HG02943 (cell line): ENCODE results near the gene OOSP4A.
"Not testable (repeated sequence)": the region's sequence is repeated elsewhere in the genome, so short reads cannot be mapped to it uniquely, and the experiment has no call there.

Experiments
- ATAC-seq: cut with Tn5 transposase; IDR thresholded peaks from one replicate; pipeline ENCODE4 v1.9.1; 2021; ENCODE audit warnings: mild to moderate bottlenecking, low read depth, moderate library complexity; ENCODE audit not compliant: unreplicated experiment

Gene OOSP4A

DNA sequence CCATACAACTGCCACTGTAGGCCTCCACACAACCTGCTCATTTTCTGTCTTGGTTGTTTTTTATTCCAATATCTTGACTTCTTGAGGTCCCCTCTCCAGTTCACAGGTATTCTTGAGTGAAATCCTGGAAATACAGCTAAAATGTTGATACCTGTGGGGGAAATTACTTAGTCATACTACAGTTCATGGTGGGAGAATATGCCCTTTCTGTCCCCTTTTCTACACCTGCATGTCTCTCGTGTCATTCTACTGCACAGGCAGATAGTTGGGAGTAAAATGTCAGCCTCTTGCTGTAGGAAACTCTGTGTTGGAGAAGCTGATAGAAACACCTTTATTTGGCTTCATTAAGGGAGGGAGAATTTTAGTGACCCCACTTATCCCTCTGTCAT lies 4.6 kb downstream of the OOSP4A start:
- ATAC-seq, result no peak

DNA sequence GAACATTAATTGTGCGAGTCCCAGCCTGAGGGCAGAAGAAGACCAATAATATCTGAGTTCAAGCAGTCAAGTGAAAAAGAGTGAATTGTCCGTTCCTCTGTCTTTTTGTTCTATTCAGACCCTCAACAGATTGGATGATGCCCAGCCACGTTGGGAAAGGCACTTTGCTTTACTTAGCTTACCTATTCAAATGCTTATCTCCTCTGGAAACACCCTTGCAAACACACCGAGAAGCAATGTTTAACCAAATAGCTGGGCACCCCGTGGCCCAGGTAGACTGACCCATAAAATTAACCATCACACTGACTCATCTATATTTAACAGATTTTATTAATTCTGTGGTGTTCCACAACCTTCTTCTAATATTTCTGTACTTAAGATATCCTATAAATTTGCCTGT lies 9.3 kb downstream of the OOSP4A start:
- no peak for ATAC-seq

DNA sequence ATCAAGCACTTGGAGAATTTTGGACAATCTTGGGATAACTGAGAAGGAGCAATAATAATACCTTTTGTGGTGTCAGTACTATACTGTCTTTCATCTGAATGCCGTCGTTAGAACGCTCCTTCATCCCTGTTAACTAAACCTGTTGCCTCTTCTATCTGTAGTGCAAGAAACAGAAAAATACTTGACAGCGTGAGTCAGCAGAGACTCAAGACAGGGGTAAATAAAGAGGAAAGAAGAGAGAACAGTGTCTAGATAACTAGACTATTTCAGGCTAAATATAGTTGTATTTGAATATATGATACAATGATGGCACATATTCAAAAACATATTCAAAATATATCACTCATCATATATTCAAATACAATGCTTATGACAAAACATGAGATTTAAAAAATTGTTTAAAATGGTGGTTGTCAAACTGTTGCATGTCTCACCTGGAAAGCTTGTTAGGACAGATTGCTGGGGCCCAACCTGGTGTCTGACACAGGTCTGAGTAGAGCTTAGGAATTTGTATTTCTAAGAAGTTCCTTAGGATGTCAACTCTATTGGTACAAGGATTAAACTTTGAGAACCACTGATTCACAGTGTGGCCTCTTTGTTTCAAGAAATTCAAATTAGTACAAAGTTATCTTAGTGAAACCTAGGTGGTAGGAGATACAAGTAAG lies 17.4 kb downstream of the OOSP4A start:
- ATAC-seq, result no peak

DNA sequence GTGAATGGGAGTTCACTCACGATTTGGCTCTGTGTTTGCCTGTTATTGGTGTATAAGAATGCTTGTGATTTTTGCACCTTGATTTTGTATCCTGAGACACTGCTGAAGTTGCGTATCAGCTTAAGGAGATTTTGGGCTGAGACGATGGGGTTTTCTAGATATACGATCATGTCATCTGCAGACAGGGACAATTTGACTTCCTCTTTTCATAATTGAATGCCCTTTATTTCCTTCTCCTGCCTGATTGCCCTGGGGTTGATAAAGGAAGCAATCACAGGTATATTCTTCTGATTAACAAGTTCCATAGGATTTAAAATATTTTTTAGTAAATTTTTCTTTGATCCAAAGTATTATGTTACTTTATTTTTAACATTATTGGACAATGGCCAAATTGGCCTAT lies 18.2 kb downstream of the OOSP4A start:
- not testable (repeated sequence) for ATAC-seq

DNA sequence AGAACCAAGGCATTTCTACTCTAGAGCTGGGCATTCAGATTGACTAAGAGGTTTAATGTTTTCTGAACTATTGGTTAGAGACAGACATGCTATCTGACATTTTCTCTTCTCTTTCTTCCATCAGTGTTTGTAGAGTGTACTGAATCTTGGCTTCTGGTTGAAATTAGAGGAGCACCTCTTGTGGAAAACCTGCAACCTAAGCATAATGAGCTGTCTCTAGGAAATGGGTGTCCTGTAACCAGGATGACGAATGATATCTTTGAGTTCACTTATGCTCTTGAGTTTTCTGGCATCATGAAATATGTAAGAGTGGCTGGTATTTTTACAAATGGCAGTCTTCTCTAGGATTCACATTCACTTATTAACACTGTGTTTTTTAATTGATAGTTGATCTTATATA lies 19.4 kb downstream of the OOSP4A start:
- no peak for ATAC-seq

DNA sequence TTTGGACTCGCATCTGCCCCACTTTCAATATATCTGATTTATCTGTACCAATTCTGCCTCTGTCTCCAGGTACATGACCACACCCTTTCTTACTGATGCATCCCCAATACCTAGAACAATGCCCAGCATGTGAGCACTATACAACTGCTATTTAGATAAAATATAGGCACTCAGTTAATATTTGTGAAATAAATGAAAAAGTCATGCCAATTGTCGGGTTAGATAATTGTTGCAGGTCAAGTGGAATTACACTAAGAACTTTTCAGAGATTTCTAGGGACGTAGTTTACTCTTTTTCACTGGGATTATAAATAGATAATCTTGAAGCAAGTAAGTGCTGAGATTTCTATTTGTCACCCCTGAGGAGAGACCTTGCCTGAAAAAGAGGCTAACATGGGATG lies 20.5 kb downstream of the OOSP4A start:
- ATAC-seq, result no peak

DNA sequence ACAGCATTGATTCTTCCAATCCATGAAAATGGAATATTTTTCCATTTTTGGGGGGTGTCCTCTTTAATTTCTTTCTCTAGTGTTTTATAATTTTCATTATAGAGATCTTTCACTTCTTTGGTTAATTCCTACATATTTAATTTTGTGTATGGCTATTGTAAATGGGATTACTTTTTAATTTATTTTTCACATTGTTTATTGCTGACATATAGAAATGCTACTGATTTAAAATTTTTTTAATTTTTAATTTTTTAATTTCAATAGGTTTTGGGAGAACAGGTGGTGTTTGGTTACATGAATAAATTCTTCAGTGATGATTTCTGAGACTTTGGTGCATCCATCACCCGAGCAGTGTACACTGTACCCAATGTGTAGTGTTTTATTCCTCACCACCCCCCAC lies 26.6 kb downstream of the OOSP4A start:
- ATAC-seq, result no peak

DNA sequence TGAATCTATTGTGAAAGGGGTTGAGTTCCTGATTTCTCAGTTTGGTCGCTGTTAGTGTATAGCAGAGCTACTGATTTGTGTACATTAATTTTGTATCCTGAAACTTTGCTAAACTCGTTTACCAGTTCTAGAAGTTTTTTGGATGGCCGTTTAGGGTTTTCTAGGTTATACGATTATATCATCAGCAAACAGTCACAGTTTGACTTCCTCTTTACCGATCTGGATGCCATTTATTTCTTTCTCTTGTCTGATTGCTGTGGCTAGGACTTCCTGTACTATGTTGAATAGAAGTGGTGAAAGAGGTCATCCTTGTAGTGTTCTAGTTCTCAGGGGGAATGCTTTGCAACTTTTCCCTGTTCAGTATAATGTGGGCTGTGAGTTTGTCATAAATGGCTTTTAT lies 28.6 kb downstream of the OOSP4A start:
- no peak for ATAC-seq

DNA sequence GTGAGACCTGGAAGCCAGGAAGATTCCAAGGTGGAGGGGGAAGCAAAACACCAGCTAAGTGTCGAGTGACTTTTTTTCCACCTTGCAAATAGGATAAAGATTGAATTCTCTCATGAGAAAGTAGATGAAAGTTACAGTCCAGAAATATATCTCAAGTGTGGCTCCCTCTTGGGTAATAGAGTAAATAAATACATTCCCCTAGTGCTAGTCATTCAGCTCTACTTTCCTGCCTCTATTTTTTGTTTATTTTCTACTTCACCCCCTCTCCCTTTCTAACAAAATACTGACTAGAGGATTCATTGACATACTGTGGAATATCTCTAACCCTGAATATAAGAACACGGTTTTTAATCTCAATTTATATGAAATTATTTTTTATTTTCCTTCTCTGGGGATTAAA lies 34.0 kb downstream of the OOSP4A start:
- ATAC-seq, result no peak

DNA sequence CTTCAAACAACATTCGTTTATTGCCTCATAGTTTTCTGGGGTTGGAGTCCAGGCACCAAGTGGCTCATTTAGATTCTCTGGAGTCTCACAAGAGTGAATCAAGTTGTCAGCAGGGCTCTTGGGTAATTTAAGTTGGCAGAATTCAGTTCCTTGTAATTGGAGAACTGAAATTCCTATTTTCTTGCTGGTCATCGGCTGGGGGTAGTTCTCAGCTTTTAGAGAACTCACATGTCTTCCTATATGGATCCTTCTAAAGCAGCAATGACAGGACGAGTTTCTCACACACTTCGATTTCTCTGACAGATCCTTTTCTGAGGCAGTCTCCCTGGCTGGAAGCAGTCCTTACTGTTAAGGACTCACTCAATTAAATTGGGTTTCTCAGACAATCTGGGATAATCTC lies 35.9 kb downstream of the OOSP4A start:
- ATAC-seq, result no peak

DNA sequence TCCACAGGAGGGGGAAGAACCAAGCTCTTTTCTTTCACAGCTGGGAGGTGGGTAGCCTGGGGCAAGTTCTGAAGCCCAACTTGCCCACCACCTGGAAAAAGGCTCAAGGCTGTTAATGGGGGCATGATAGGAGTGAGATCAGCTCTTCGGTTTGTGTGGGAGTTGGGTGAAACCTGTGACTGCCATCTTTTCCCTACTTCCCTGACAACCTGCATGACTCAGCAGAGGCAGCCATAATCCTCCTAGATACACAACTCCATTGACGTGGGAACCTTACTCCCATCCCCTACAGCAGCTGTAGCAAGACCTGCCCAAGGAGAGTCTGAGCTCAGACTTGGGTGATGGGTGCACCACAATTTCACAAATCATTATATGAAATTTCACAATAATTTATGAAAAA lies 39.9 kb downstream of the OOSP4A start:
- ATAC-seq, result no peak

DNA sequence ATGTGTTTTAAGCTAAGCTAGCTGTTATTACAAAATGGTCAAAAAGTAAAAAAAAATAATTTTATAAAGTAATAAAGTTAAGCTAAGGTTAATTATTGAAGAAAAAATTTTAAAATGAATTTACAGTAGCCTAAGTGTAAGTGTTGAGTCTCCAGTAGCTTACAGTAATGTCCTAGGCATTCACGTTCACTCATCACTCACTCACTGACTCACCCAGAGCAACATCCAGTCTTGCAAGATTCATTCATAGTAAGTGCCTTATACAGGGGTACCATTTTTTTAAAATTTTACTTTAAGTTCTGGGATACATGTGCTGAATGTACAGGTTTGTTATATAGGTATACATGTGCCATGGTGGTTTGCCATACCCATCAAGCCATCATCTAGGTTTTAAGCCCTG lies 41.5 kb downstream of the OOSP4A start:
- no peak for ATAC-seq

DNA sequence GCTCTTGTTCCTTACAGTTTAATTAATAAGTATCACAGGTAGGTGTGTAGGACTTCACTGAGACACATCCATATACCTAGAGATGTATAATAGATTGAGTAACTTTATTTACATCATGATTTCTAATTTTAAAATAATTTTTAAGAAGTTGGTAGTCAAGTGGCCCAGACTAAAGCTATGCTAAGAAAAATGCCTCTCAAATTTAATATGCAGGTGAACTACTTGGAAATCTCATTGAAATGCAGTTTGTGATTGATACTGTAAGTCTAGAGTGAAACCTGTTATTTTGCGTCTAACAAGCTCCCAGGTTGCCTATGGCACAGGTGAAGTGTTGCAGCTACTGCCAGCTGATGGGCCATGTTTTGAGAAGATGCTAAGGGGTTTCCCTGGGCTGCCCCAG lies 53.0 kb downstream of the OOSP4A start, which contains the start of gene OOSP4B:
Gene OOSP4B, plus strand, starts transcription at position 301 of the 400 bp plus-strand sequence.
- ATAC-seq, result no peak

DNA sequence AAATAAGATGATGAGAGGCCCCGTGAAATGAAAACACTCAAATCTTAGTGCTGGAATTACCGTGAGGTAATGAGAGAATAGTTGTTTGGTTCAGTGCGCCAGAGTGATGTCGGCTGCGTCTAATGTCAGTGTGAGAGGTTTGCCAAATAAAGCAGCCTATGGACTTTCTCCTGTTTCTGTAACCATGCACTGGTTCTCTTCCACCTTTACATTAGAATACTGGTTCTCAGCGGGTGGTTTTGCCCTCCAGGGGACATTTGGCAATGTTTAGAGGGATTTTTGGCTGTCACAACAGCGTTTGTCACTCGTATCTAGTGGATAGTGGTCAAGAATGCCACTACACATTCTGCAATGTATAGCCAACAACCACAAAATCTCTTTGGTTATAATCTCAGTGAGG lies 54.2 kb downstream of the OOSP4A start:
- ATAC-seq, result no peak
